GM12892 (cell line): ENCODE measurements around the gene LDLRAD4.

Experiments
- DNase-seq: peaks from one replicate; pipeline ENCODE4 v3.0.0; 2011; ENCODE audit not compliant: insufficient read length
- FAIRE-seq: peaks from 2 replicates; lab custom pipeline; 2011; peaks lifted over from hg19 to GRCh38; lab: Jason Lieb, UNC
- POLR2A ChIP-seq: IDR thresholded peaks from 2 replicates; pipeline ENCODE4 v1.6.1; 2011; ENCODE audit warnings: low read depth, low read length, control low read depth
- POLR2AphosphoS5 ChIP-seq: IDR thresholded peaks from 2 replicates; pipeline ENCODE4 v1.6.1; 2011; ENCODE audit warnings: low read depth, low read length, control low read depth
- TAF1 ChIP-seq: IDR thresholded peaks from 2 replicates; pipeline ENCODE4 v1.6.1; 2011; ENCODE audit warnings: low read depth, mild to moderate bottlenecking, control low read depth, low read length, borderline replicate concordance

Gene LDLRAD4

DNA sequence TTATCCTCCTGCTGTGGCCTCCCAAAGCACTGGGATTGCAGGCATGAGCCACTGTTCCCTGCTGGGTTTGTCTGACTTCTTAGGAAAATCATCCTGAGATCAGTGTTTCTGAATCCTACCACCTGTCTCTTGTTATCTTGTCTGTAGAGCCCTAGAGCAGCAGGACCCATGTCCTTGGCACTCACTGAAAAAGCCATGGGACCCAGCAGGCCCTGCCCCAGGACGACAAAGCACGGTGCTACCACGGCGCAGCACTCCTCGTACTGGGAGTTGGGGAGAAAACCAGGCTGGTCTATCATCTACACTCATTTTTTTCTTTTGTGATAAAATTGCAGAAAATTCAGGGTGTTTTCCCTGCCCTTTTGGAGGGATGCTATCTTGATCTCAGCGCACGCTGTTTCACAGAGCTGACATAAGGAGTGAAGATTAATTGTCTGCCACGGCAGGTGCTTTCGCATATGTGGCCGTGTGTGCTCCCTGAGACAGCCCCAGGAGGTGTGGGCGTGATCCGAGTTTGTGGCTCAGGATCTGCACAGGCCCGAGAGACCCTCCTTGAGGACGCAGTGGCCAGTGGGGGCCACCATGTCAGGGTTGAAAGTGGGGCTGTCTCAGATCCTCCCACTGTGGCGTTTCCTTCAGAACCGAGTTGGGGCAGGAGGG lies 179.1 kb downstream of the LDLRAD4 start:
- TF ChIP-seq POLR2AphosphoS5 (no peak), TAF1 (no peak), POLR2A (no peak)
- no peak for DNase-seq
- no peak for FAIRE-seq

DNA sequence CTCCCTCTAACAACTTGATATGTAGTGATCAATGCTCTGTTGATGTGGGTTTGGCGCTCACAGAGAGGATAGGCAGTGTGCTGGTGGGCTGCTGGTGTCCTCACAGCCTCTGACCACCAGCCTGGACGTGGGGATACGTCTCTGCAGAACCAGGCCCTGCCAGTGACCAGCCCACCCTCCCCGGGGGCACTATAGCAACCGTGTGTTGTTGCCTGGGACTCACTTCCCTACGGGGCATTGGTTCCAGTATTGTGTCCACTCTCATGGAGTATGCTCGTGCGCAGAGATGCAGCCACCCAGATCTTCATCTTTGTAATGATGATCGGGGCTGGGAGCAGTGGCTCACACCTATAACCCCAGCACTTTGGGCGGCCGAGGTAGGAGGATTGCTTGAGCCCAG lies 180.1 kb downstream of the LDLRAD4 start:
- TF ChIP-seq TAF1 = no peak
- DNase-seq = no peak
- FAIRE-seq = no peak

DNA sequence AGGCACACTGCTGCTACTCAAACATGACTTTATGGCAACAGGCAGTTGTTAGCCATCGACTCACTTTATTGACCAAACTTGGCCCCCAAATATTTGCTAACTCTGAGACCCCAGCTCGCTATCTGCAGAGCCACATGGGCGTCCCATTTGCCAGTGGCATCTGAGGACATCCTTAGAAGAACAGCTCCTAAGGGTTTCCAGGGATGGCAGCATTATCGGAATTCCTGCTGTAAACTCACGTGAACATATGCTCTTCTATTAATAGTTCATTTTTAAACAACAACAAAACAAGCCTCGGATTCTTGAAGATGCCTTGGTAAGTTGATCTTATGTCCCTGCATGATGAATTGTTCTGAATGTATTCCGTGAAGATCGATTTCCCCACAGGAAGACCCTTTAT lies 181.0 kb downstream of the LDLRAD4 start:
- DNase-seq (no peak), FAIRE-seq (no peak)
- no peak for TF ChIP-seq POLR2A
- TF ChIP-seq POLR2AphosphoS5 = no peak
- TF ChIP-seq TAF1 = no peak

DNA sequence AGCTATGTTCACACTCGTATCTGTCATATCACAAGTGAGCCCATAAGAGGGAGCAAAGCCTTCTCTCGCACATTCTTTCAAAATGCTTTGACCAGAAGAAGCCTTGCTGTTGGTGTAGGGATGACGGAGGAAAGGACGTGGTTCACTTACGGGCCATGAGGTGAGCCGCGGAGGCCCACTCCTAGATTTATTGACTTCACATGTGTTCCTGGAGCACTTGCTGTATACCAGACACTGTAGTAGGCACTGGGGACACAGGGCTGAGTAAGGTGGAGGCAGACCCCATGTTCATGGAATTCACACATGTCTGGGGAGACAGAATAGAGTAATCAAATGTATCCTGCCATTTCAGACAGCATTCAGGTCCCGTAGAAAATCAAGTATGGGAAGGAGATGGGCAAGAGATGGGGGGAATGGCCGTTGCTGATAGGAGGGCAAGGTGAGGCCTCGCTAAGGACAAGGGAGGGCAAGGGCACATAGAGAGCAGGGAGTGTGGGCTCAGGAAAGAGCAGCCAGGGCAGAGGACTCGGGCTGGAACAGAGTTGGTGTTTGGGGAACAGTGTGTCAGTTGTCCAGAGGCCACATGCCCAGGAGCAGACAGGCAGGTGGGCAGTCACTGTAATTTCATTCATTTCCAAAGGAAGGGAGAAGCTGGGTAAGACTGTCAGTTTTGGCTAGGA lies 182.2 kb downstream of the LDLRAD4 start:
- TF ChIP-seq POLR2A = no peak
- no peak for FAIRE-seq

DNA sequence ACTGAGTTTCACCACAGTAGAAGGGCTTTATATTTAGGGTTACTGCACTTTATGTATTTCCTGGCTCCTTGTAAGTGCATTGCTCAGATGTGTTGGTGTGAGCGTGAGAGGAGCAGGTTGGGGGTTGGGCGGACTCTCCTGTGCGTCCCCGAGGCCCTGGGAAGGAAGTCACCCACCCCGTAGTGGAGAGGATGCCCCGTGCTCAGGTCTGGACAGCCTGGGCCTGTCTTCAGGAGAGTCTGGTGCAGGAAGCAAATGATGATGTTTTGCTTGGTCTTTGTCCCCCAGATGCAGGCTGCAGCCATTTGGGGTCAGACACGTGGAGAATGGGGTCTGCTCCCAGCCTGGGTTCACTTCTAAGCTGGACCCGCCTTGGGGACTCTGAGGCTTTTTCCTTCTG lies 182.8 kb downstream of the LDLRAD4 start:
- FAIRE-seq = no peak
- no peak for DNase-seq
- TF ChIP-seq POLR2A (no peak), TAF1 (no peak), POLR2AphosphoS5 (no peak)

More for the DNA sequence above, 182.2 kb downstream of the LDLRAD4 start:
- DNase-seq = no peak

DNA sequence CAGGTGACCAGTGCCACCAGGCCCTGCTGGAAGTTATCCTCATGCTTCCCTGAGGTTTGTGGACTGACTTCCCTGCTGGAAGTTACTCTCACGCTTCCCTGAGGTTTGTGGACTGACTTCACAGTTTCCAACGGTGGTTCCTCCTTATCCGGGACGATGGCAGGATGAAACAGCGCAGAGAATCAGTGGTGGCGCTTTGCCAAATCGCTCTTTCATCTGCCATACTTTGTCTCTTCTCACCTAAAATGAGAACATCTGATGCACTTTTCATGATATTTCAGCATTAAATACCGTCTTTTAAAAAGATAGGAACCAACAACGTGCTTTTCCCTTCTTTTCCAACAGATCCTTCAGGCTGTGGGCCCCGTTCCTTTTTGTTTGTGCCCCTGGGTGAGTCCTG lies 183.3 kb downstream of the LDLRAD4 start:
- TF ChIP-seq TAF1 = no peak
- TF ChIP-seq POLR2A = no peak
- TF ChIP-seq POLR2AphosphoS5 = no peak
- no peak for DNase-seq
- no peak for FAIRE-seq

DNA sequence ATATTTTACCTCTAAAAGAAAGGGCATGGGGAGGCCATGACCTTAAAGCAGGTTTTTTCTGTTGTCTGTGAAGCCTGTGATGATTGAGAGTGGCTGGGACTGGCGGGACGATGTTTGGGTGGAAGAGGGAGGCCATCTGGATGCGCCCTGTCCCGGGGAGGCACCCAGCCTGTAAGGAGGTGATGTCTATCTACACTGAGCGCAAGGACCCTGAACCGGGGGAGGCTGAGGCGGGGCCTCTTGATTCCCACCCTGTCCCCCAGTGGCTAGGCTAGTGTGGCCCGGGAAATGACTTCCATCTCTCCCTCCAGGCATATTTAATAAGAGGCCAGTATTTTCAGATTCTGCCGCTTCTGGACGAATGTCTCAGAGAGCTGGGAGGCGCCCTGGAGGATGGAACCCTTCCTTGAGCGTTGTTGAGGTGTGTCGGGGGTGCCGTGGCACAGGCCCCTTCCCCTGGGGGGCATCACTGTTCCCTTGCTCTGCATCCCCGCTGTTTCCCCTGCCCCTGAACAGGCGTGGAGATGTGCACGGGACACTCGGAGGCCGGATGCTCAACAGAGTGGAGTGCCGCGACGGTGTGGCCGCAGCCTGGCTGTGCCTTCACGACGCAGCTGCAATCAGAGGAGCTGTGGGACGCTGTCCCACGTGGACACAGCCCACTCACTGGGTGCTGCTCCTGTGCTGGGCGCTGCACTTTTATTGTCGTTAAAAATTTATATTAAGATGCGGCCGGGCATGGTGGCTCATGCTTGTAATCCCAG lies 185.4 kb downstream of the LDLRAD4 start:
- TF ChIP-seq TAF1 = no peak
- TF ChIP-seq POLR2A = no peak
- TF ChIP-seq POLR2AphosphoS5 = no peak
- FAIRE-seq (no peak), DNase-seq (no peak)

DNA sequence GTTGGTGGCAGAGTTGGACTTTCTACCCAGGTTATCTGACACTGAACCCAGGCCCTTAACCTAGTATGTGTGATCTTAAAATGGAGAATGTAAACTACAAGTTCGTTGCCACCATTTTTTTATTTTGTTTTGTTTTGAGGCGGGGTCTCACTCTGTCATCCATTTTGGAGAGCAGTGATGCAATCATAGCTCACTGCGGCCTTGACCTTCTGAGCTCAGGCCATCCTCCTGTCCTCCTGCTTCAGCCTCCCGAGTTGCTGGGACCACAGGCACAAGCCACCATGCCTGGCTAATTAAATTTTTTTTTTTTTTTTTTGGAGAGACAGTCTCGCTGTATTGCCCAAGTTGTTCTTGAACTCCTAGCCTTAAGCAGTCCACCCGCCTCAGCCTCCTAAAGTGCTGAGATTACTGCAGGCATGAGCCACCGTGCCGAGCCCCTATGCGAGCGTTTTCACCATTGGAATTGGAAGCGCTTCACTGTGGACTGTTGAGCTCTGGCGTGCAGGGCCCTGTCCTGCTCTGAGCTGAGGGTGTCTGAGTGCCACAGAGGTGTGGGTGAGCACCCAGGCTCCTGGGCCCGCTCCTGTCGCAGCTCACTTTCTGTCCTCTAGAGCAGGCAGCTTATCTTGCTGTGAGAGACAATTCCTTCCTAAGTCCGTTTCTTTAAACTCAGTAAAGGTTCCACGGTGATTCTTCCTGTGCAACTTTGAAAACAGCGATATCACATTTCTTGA lies 186.9 kb downstream of the LDLRAD4 start:
- TF ChIP-seq POLR2A (no peak), TAF1 (no peak), POLR2AphosphoS5 (no peak)
- FAIRE-seq (no peak), DNase-seq (no peak)

DNA sequence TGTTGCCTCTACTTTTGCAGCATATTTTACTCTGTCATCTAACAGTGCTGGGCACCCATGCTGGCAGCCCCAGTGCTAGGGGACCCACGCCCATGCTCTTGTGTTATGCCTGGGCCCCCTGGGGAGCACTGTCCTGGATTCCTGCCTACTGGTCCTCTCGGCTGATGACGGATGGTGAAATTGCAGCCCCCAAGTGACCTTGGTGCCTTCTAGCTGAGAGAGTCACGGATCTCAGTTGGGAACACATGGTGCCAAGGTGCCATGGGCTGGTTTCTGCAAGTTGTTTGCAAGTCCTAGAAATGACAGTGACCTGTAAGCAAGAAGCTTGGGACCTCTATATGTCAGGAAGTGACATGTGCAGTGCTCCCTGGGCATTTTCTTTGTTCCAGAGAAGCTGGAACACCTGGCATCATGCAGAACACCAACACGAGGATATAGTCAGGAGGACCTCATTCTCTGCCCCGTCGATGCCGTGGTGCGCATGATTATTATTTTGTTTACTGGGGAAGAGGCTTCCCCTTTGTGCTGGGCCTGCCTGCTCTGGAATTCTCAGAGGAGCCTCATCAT lies 187.6 kb downstream of the LDLRAD4 start:
- DNase-seq = no peak
- TF ChIP-seq POLR2A (no peak), TAF1 (no peak), POLR2AphosphoS5 (no peak)
- no peak for FAIRE-seq

DNA sequence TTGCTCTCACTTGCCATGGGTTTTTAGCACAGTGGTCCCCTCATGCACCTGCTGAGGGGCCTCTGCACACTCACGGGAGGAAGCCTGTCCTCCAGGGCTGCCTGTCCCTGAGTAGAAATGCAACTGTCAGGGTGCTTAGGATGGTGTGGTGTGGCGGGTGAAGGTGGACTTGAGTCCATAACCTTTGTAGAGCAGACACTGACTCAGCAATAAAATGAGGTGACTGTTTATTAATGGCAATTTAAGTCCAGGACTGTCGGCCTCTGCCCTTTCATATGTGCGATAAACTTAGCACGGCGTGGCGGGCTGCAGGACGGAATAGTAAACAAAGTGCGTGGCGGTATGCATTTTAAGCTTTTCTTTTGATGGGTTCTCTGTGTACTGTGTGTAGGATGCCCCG lies 188.2 kb downstream of the LDLRAD4 start:
- TF ChIP-seq POLR2AphosphoS5 (no peak), TAF1 (no peak), POLR2A (no peak)
- FAIRE-seq (no peak), DNase-seq (no peak)

DNA sequence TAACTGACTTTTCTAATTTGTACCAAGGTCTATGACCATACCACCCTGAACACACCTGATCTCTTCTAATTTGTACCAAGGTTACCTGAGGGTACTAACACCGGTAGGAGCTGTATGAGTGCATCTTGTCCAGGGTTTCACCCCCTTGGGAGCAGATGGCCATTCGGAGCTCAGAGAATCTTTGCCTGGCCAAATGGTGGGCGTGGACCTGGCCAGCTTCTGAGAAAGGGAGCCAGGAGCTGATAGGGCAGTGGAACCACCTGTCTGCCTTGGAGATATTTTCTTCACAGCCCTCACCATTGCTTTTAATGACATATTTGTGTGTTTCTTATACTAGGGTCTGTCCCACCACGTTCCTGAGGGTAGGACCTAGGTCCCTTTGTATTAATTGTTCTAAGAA lies 188.9 kb downstream of the LDLRAD4 start:
- DNase-seq (no peak), FAIRE-seq (no peak)
- no peak for TF ChIP-seq TAF1
- TF ChIP-seq POLR2AphosphoS5 = no peak
- no peak for TF ChIP-seq POLR2A
